Ishikawa (cell line): ENCODE data around the gene FAXDC2.

Source experiments
- CEBPB ChIP-seq: IDR thresholded peaks from 2 replicates; pipeline ENCODE4 v1.6.1; 2012
- CREB1 ChIP-seq: IDR thresholded peaks from 2 replicates; pipeline ENCODE4 v1.6.1; 2012; ENCODE audit warnings: low read depth
- EGR1 ChIP-seq: IDR thresholded peaks from 2 replicates; pipeline ENCODE4 v1.6.1; 2012
- EP300 ChIP-seq: IDR thresholded peaks from 2 replicates; pipeline ENCODE4 v1.6.1; 2012; ENCODE audit warnings: borderline replicate concordance
- RAD21 ChIP-seq: IDR thresholded peaks from 2 replicates; pipeline ENCODE4 v1.6.1; 2012; ENCODE audit warnings: low read depth
- TAF1 ChIP-seq: IDR thresholded peaks from 2 replicates; pipeline ENCODE4 v1.6.1; 2012; ENCODE audit warnings: low read depth, mild to moderate bottlenecking
- TCF12 ChIP-seq: IDR thresholded peaks from 2 replicates; pipeline ENCODE4 v1.6.1; 2012; ENCODE audit warnings: low read depth
- USF1 ChIP-seq: IDR thresholded peaks from 2 replicates; pipeline ENCODE4 v1.6.1; 2012
- YY1 ChIP-seq: IDR thresholded peaks from 2 replicates; pipeline ENCODE4 v1.6.1; 2012; ENCODE audit warnings: low read depth
- TF ChIP-seq, protein P1 (sequence below): IDR thresholded peaks from 2 replicates; pipeline ENCODE4 v1.6.1; 2012; ENCODE audit warnings: low read depth, mild to moderate bottlenecking
- TF ChIP-seq, protein P2 (sequence below): IDR thresholded peaks from 2 replicates; pipeline ENCODE4 v1.6.1; 2012

- TF ChIP-seq EGR1 = no peak
- TF ChIP-seq, protein P1, sequence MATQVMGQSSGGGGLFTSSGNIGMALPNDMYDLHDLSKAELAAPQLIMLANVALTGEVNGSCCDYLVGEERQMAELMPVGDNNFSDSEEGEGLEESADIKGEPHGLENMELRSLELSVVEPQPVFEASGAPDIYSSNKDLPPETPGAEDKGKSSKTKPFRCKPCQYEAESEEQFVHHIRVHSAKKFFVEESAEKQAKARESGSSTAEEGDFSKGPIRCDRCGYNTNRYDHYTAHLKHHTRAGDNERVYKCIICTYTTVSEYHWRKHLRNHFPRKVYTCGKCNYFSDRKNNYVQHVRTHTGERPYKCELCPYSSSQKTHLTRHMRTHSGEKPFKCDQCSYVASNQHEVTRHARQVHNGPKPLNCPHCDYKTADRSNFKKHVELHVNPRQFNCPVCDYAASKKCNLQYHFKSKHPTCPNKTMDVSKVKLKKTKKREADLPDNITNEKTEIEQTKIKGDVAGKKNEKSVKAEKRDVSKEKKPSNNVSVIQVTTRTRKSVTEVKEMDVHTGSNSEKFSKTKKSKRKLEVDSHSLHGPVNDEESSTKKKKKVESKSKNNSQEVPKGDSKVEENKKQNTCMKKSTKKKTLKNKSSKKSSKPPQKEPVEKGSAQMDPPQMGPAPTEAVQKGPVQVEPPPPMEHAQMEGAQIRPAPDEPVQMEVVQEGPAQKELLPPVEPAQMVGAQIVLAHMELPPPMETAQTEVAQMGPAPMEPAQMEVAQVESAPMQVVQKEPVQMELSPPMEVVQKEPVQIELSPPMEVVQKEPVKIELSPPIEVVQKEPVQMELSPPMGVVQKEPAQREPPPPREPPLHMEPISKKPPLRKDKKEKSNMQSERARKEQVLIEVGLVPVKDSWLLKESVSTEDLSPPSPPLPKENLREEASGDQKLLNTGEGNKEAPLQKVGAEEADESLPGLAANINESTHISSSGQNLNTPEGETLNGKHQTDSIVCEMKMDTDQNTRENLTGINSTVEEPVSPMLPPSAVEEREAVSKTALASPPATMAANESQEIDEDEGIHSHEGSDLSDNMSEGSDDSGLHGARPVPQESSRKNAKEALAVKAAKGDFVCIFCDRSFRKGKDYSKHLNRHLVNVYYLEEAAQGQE = no peak
- TF ChIP-seq USF1 = no peak
- TF ChIP-seq TAF1 = no peak
- TF ChIP-seq, protein P2, sequence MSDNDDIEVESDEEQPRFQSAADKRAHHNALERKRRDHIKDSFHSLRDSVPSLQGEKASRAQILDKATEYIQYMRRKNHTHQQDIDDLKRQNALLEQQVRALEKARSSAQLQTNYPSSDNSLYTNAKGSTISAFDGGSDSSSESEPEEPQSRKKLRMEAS = no peak
- TF ChIP-seq YY1 = no peak
- TF ChIP-seq TCF12 = no peak
- no peak for TF ChIP-seq CREB1
- TF ChIP-seq CEBPB = no peak
- no peak for TF ChIP-seq EP300
- no peak for TF ChIP-seq RAD21
Measured at GRCh38 chr5:154813158-154813557, 37.2 kb downstream of the FAXDC2 start.
